ENCODE results near the gene NF2.
A peak's percentile ranks its signal among the peaks of the same experiment; 100 is the strongest.

NF2 gene

GRCh38 chr22:29629903-29630516, 26.6 kb downstream of the NF2 start:
- no peak for DNase-seq

- no peak for DNase-seq
Observed at GRCh38 chr22:29630987-29631386, 27.6 kb downstream of the NF2 start.

- DNase-seq, result no peak
Observed at GRCh38 chr22:29631725-29632124, 28.3 kb downstream of the NF2 start.

- DNase-seq, result no peak
Observed at GRCh38 chr22:29632672-29633071, 29.2 kb downstream of the NF2 start.

- DNase-seq, result no peak
Observed at GRCh38 chr22:29633514-29634312, 30.3 kb downstream of the NF2 start.

- no peak for DNase-seq
Observed at GRCh38 chr22:29634847-29635246, 31.4 kb downstream of the NF2 start.

- DNase-seq, result peak in 2 of 56 donors; percentile 6 to 8
Observed at GRCh38 chr22:29635734-29636357, 32.4 kb downstream of the NF2 start.

GRCh38 chr22:29636751-29637150, 33.3 kb downstream of the NF2 start:
- DNase-seq, result no peak

- DNase-seq, result no peak
Observed at GRCh38 chr22:29637181-29637580, 33.7 kb downstream of the NF2 start.

- no peak for DNase-seq
Observed at GRCh38 chr22:29638678-29639077, 35.2 kb downstream of the NF2 start.

- no peak for DNase-seq
Observed at GRCh38 chr22:29639096-29639495, 35.7 kb downstream of the NF2 start.

- no peak for DNase-seq
Observed at GRCh38 chr22:29641042-29641699, 37.7 kb downstream of the NF2 start.

- no peak for DNase-seq
Observed at GRCh38 chr22:29641700-29642330, 38.4 kb downstream of the NF2 start.

- DNase-seq, result no peak
Observed at GRCh38 chr22:29642694-29643093, 39.3 kb downstream of the NF2 start.

- DNase-seq, result no peak
Observed at GRCh38 chr22:29647954-29648737, 44.7 kb downstream of the NF2 start.

- DNase-seq, result no peak
Observed at GRCh38 chr22:29650370-29650769, 46.9 kb downstream of the NF2 start.

- no peak for DNase-seq
Observed at GRCh38 chr22:29651652-29652051, 48.2 kb downstream of the NF2 start.

- DNase-seq, result no peak
Observed at GRCh38 chr22:29654420-29654819, 51.0 kb downstream of the NF2 start.

- no peak for DNase-seq
Observed at GRCh38 chr22:29654882-29655281, 51.4 kb downstream of the NF2 start.

- DNase-seq, result peak in 2 of 56 donors; percentile 5 to 6
Observed at GRCh38 chr22:29658176-29658575, 54.7 kb downstream of the NF2 start.

GRCh38 chr22:29660021-29660420, 56.6 kb downstream of the NF2 start:
- DNase-seq, result no peak
